ENCODE measurements around the gene FBXL16. TPM values are rescaled to one million over a fixed set of nuclear protein-coding genes. Genes with fewer than 3 reads are reported as not detected.

The FBXL16 gene
- polyA plus RNA-seq, 1 of the 3 experiments (the other 2 are of a cell fraction): 19.8 TPM

GRCh38 chr16:669666-670065 is 35.9 kb downstream of the FBXL16 start:
- peaks cover 5 to 49% of the 10 kb centered on the region in 2 experiments for H3K36me3 ChIP-seq (replicated peaks in 1 of 2; ENCODE audit: control insufficient read depth in 1 of 2, insufficient read depth in 2 of 2, low read length in 1 of 2)
- peak overlapping the region in 1 of 2 experiments; percentile 93; a peak in 1 of 4 replicates for H3K4me3 ChIP-seq (ENCODE audit: low read depth in 2 of 2, low read length in 1 of 2)
- WGBS (ENCODE audit: low lambda C conversion rate): 95% methylated on average over 4 of the region's 13 CpGs
- 0 out of 2 replicates have a peak, but pooled peaks cover 6% of the 10 kb centered on the region for H4K20me1 ChIP-seq (ENCODE audit: insufficient read depth)
- peaks cover 25% of the 10 kb centered on the region for H3K79me2 ChIP-seq (ENCODE audit: insufficient read depth)
- H3F3A ChIP-seq (replicated peaks; ENCODE audit: insufficient read depth): peaks cover 4% of the 10 kb centered on the region
- peak overlapping the region; percentile 88; the same call in 1 of the 2 replicates for H3K9ac ChIP-seq
- H3K9me3 ChIP-seq: no peaks in the 10 kb centered on the region
- CTCF ChIA-PET: interaction anchor here (2.6 to 3.8 kb wide), 2 partner anchors 10 to 17 kb away, joined by 15 to 38 read pairs; partner anchors contain the start of gene JMJD8
- POLR2A ChIA-PET: no interaction called here
- peak overlapping the region; percentile 96; the same call in 1 of the 2 replicates for H3K4me2 ChIP-seq
- no peak overlapping the region; a peak in 1 of 4 replicates for H3K27ac ChIP-seq (ENCODE audit: low read depth in 2 of 2, low read length in 1 of 2)
- no peak overlapping the region for H2AFZ ChIP-seq (ENCODE audit: low read depth)
- peaks cover 0 to 15% of the 10 kb centered on the region in 2 experiments; a peak in 1 of 4 replicates for H3K4me1 ChIP-seq (ENCODE audit: control insufficient read depth in 1 of 2, insufficient read depth in 2 of 2, low read depth in 1 of 2, low read length in 1 of 2)
- no peaks in the 10 kb centered on the region for H3K27me3 ChIP-seq (ENCODE audit: insufficient read depth)
- no peak for DNase-seq
- no peak for TF ChIP-seq REST (IDR thresholded peaks at IDR 0.05; ENCODE audit: low read depth, low read length)
- TF ChIP-seq TCF12 (IDR thresholded peaks at IDR 0.05): no peak
- TF ChIP-seq NFIC (IDR thresholded peaks at IDR 0.05; ENCODE audit: borderline replicate concordance): no peak
- TF ChIP-seq EZH2phosphoT487 (IDR thresholded peaks at IDR 0.05; ENCODE audit: borderline replicate concordance, low read depth): no peak
- no peak for TF ChIP-seq RFX5 (IDR thresholded peaks at IDR 0.05; ENCODE audit: low read length)
- TF ChIP-seq IRF3 (IDR thresholded peaks at IDR 0.05; ENCODE audit: low read depth, low read length): no peak
- no peak for TF ChIP-seq FOXJ3 (CRISPR knock-in tag; IDR thresholded peaks at IDR 0.05)
- no peak for TF ChIP-seq CHD2 (IDR thresholded peaks at IDR 0.05; ENCODE audit: low read length, partially characterized antibody)
- TF ChIP-seq MAX (IDR thresholded peaks at IDR 0.05; ENCODE audit: low read depth): no peak
- no peak for TF ChIP-seq RCOR1 (IDR thresholded peaks at IDR 0.05; ENCODE audit: low read length)
- TF ChIP-seq POLR2AphosphoS5 (IDR thresholded peaks at IDR 0.05; ENCODE audit: low read depth, low read length): no peak
- TF ChIP-seq USF1 (IDR thresholded peaks at IDR 0.05; ENCODE audit: borderline replicate concordance, low read depth): no peak
- H3K9me2 ChIP-seq: no peaks in the 10 kb centered on the region
